CD4-positive, alpha-beta T cell treated with Interleukin-6 for 4 hours (primary cell): ENCODE results near the gene CPXM1.

ENCODE experiments used
- DNase-seq: peaks from one replicate; pipeline ENCODE4 v3.0.0-alpha.2; 2020; ENCODE audit warnings: mixed read lengths

CPXM1 gene

GRCh38 chr20:2747676-2748235 lies 52.7 kb downstream of the CPXM1 start:
- no peak for DNase-seq

GRCh38 chr20:2746636-2747265 lies 53.7 kb downstream of the CPXM1 start:
- DNase-seq, result no peak

- DNase-seq, result no peak
These were observed 54.3 kb downstream of the CPXM1 start for GRCh38 chr20:2745936-2746635.

GRCh38 chr20:2745060-2745910 lies 55.1 kb downstream of the CPXM1 start:
- no peak for DNase-seq
